ENCODE results near the gene RGL1. TPM values are rescaled to one million over a fixed set of nuclear protein-coding genes. Genes with fewer than 3 reads are reported as not detected.

The RGL1 gene
- total RNA-seq, 3 donors from 2014 or later (not counting 1 experiment from before 2014, with no cell fraction given): 0.16 to 0.52 (median 0.40) TPM

DNA sequence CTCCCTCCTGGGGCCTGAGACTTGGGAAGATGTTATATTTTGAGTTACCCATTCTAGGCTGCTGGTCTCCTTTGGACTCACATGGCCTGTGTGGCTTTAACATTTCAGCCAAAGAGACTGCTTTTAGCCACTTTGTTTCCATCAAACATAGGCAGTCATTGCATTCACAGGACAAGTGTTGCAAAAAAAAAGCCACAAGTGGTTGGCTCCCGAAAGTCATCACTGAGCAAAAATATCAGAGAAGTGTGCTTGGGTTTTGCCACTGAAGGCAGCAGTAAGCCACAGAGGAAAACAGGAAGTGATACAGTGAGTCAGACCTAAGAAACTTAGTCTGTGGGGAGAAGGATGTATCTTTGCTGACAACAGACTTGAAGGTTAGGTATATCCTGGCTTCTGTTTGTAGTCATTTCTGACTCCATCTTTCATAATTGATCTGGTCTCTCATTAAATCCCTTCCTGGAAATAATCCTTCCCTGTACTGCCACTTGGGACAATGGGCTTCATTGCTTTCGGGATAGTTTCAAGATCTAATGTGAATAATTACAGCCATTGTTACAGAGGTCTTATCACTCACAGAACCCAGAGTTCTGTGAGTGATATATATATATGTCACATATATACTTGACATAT is 151.8 kb downstream of the RGL1 start:
- WGBS (ENCODE audit: insufficient coverage): 0% methylated on average over 1 of the region's 2 CpGs
- no peak overlapping the region for H3K4me3 ChIP-seq (ENCODE audit: low read length)

DNA sequence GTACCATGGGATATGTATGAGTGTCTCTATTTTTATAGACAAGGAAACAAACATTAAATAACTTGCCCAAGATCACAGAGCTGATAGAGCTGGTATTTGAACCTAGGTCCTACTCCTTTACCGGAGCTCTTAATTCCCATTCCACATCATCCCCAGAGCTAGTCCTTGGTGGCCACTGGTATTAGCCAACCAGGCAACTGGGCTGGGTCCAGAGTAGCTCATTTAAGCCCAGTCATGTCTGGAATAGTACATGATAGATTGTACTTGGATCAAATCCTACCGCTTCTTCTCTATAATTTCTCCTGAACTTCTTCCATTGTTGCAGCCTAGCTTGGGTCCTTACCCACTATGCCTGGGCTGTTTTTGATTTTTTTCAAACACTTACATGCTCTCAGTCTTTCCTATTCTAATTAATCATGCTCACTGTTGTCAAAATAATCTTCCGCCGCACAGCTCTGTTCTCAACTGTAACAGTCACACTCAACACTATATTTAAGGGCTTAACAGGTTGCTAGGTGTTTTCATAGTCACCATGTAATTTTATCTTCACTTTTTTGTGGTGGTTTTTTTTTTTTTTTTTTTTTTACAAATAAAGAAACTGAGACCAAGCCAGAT is 152.4 kb downstream of the RGL1 start:
- Mint-ChIP-seq H3K4me3 (no peak overlapping the region), H3K27me3 (ENCODE audit: low read depth in 2 of 2) (no peaks in the 10 kb centered on the region), H3K4me1 (peaks cover 16 to 19% of the 10 kb centered on the region in 2 donors), H3K27ac (no peak overlapping the region), H3K9me3 (peaks cover 0 to under 1% of the 10 kb centered on the region in 2 donors), H3K36me3 (peaks cover under 1% of the 10 kb centered on the region)
- DNase-seq: no peak
- H3K27ac ChIP-seq (ENCODE audit: low read length): peak overlapping the region; percentile 86
- no peak overlapping the region for H3K4me3 ChIP-seq (ENCODE audit: low read length)
- WGBS (ENCODE audit: insufficient coverage): 88% methylated on average over 2 of the region's 4 CpGs
- H3K9me3 ChIP-seq (ENCODE audit: control insufficient read depth, insufficient read depth, low read length): no peaks in the 10 kb centered on the region
- peak; percentile 34 to 49 (median 46) for ATAC-seq
- peaks cover 32% of the 10 kb centered on the region for H3K4me1 ChIP-seq (ENCODE audit: control insufficient read depth, insufficient read depth, low read length)
- no peak for TF ChIP-seq CTCF (IDR thresholded peaks at IDR 0.05)
- no peaks in the 10 kb centered on the region for H3K27me3 ChIP-seq (ENCODE audit: control insufficient read depth, insufficient read depth, low read length)
- intact Hi-C loops (cut with micrococcal nuclease): loop anchor here (2.0 to 5.0 kb wide), 5 partner anchors 80 to 487 kb away; partner anchors contain the start of genes C1orf21, COLGALT2 and TSEN15
- H3K36me3 ChIP-seq (ENCODE audit: control insufficient read depth, insufficient read depth, low read length): no peaks in the 10 kb centered on the region

More for the DNA sequence above, 151.8 kb downstream of the RGL1 start:
- no peaks in the 10 kb centered on the region for H3K9me3 Mint-ChIP-seq
- peaks cover 32% of the 10 kb centered on the region for H3K4me1 ChIP-seq (ENCODE audit: control insufficient read depth, insufficient read depth, low read length)
- no peak overlapping the region for H3K27ac Mint-ChIP-seq
- peak overlapping the region; percentile 86 for H3K27ac ChIP-seq (ENCODE audit: low read length)
- no peaks in the 10 kb centered on the region for H3K36me3 ChIP-seq (ENCODE audit: control insufficient read depth, insufficient read depth, low read length)
- intact Hi-C loops (cut with micrococcal nuclease): loop anchor here (1.0 to 5.0 kb wide), 7 partner anchors 12 to 535 kb away; partner anchors contain the start of genes C1orf21, COLGALT2 and TSEN15
- TF ChIP-seq CTCF (IDR thresholded peaks at IDR 0.05): no peak
- peak; percentile 83 to 96 (median 92) for ATAC-seq
- H3K4me3 Mint-ChIP-seq: peak overlapping the region; percentile 77
- H3K27me3 ChIP-seq (ENCODE audit: control insufficient read depth, insufficient read depth, low read length): no peaks in the 10 kb centered on the region
- DNase-seq: peak; percentile 43 to 87
- no peaks in the 10 kb centered on the region for H3K36me3 Mint-ChIP-seq
- H3K27me3 Mint-ChIP-seq (ENCODE audit: low read depth in 2 of 2): no peaks in the 10 kb centered on the region
- H3K9me3 ChIP-seq (ENCODE audit: control insufficient read depth, insufficient read depth, low read length): no peaks in the 10 kb centered on the region
- peaks cover 16 to 19% of the 10 kb centered on the region in 2 donors for H3K4me1 Mint-ChIP-seq

- Histone ChIP-seq H3K4me1 (ENCODE audit: control insufficient read depth, insufficient read depth, low read length) (peaks cover 36% of the 10 kb centered on the region), H3K27me3 (ENCODE audit: control insufficient read depth, insufficient read depth, low read length) (no peaks in the 10 kb centered on the region), H3K4me3 (ENCODE audit: low read length) (no peak overlapping the region), H3K9me3 (ENCODE audit: control insufficient read depth, insufficient read depth, low read length) (no peaks in the 10 kb centered on the region), H3K27ac (ENCODE audit: low read length) (no peak overlapping the region), H3K36me3 (ENCODE audit: control insufficient read depth, insufficient read depth, low read length) (no peaks in the 10 kb centered on the region)
- no peaks in the 10 kb centered on the region for H3K27me3 Mint-ChIP-seq (ENCODE audit: low read depth in 2 of 2)
- no peak overlapping the region for H3K4me3 Mint-ChIP-seq
- WGBS (ENCODE audit: insufficient coverage): 96% methylated on average over 1 of the region's 1 CpG
- peaks cover 8% of the 10 kb centered on the region for H3K36me3 Mint-ChIP-seq
- TF ChIP-seq CTCF (IDR thresholded peaks at IDR 0.05): no peak
- H3K27ac Mint-ChIP-seq: no peak overlapping the region
- DNase-seq: no peak
- H3K4me1 Mint-ChIP-seq: peaks cover 16 to 18% of the 10 kb centered on the region in 2 donors
- peaks cover 0 to 4% of the 10 kb centered on the region in 2 donors for H3K9me3 Mint-ChIP-seq
- no peak for ATAC-seq
- intact Hi-C loops (cut with micrococcal nuclease): loop anchor here (5.0 kb wide), 4 partner anchors 78 to 428 kb away; partner anchors contain the start of genes C1orf21, COLGALT2 and TSEN15
These were observed 154.0 kb downstream of the RGL1 start for GRCh38 chr1:183958958-183959357.

Measured in natural killer cell (primary cell).